Measurements from ENCODE around the gene SH3BP2. TPM values are rescaled to one million over a fixed set of nuclear protein-coding genes. Genes with fewer than 3 reads are reported as not detected.
A peak's percentile ranks its signal among the peaks of the same experiment; 100 is the strongest.

The SH3BP2 gene
- total RNA-seq, 1 donor from 2014 or later, result 32.6 TPM

DNA sequence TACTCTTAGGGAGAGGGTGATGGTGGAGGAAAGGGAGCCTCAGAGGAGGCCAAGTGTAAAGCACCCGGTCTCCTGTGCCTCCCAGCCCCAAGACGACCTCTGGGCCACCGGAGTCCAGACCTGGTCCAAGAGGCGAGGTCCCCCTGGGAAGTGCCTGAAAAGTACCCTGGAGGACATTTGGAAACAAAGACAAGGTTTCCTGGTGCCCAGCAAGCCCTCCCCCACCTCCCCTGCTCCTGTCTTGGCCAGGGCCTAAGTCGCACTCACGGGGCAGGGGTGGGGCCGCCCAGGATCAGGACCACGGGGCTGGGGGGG, 532 bp upstream of the SH3BP2 start:
- ATAC-seq, result no peak

- ATAC-seq, result peak; percentile 12
These were observed 951 bp downstream of the SH3BP2 start for GRCh38 chr4:2793586-2794485.

DNA sequence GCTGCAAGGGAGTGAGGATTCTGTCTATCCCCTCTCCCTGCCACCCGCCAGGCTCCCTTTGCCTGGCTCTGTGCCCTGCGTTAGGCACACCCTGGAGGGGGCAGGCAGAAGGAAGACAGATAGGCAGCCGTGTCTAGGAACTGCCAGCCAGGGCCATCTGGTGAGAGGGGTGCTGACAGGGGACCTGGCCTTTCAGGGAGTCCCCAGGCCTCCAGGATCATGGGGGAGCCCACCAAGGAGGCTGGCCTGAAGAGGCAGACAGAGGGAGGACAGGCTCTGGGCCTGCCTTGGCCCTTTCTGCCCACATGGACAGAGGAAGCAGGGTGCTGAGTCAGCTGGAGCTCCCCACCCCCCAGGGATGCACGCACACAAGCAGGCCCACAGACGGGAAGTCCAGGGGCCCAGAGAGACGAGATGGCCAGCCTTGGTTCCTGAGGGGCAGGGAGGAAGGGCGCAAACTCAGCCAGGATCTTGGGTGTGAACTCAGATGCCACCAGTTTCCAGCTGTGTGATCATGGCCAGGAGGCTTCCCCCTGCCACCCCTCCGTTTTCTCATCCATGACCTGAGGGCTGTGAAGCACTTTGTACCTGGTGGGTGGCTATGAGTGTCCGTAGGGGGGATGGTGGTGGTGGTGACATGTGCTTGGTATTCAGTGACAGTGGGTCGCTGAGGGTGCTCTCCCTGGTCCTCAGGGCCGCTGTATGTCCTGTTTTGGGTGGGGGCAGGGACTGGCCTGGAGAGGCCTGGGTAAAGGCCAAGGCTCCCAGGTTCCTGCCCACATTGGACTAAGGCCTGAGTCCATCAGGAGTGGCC, 1.8 kb downstream of the SH3BP2 start:
- no peak for ATAC-seq

- ATAC-seq, result no peak
These were observed 2.5 kb downstream of the SH3BP2 start for GRCh38 chr4:2795300-2795892.

DNA sequence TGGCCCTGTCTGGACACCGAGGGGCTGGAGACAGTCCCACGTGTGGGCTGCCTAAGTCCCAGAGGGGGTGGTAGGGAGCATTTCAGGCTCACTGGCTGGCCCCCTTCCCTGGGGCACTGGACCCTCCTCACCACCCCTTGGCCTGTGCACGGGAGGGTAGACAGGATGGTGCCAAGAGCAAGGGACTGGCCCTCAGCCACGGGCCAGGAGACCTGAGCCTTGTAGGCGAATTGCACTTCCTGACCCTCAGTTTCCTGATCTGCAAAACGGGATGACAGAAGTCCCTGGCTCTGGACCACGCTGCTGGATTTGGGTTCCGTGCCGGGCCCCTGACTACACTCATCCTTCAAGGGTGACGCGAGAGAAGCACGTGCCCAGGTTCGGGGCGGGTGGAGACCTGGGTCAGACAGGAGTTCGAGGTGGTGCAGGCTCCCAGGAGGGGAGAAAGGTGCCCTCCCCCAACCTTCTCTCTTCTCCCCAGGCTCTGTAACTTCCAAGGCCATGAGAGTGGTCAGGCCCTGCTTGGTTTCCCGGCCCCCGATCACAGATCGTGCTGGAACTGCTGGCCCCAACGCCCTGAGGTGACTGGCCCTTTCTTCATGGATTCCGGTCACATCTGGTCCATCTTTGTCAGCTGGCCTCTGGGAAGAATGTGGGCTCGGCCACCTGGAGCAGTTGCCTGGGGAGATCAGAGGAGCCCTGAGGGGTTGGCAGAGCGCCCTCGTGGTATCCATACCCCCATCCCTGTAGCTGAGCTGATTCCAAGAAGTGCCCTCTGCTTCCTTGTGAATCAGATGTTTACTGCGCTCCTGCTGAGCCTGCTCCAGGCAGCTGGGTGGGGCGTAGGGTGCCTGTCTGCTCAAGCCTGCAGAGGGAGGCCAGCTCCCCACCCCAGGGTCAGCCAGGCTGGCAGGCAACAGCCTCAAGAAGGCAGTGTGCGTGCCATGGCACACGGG, 3.3 kb downstream of the SH3BP2 start:
- peak; percentile 64 for ATAC-seq

GRCh38 chr4:2796849-2797544, 4.1 kb downstream of the SH3BP2 start:
- ATAC-seq, result no peak

GRCh38 chr4:2797545-2798305, 4.8 kb downstream of the SH3BP2 start:
- no peak for ATAC-seq

- ATAC-seq, result peak; percentile 77
These were observed 5.7 kb downstream of the SH3BP2 start for GRCh38 chr4:2798399-2799223.

DNA sequence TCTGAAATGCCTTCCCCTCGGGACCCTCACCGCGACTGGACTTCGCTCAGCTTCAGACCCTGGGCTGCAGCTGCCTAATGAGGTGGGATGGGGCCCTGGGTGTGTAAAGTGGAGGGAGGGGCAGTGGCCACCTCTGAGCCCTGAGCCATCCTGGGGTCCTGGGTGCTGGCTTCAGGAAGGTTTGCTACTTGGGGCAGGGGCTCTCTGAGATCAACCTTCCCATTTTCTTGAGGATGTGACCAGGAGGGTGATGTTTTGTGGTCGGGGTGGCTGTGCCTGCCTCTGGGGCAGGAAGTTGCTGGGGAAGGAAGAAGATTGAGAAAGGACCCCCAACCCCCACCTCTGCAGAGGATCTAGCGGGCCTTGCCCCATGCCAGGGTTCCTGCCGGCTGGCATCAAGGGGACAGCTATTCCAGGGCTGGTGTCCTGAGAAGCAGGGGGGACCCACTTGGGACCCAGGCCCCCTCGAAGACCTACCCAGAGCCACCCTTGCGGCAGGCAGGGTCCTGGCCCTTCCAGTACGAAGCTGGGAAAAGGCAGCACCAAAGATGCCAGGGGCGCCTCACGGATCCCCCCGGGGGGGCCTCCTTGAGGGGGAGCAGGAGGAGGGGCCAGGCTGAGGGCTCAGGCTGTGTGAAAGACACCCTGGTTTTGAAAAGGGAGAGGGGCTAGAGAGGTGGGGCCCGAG, 6.5 kb downstream of the SH3BP2 start:
- ATAC-seq, result no peak

DNA sequence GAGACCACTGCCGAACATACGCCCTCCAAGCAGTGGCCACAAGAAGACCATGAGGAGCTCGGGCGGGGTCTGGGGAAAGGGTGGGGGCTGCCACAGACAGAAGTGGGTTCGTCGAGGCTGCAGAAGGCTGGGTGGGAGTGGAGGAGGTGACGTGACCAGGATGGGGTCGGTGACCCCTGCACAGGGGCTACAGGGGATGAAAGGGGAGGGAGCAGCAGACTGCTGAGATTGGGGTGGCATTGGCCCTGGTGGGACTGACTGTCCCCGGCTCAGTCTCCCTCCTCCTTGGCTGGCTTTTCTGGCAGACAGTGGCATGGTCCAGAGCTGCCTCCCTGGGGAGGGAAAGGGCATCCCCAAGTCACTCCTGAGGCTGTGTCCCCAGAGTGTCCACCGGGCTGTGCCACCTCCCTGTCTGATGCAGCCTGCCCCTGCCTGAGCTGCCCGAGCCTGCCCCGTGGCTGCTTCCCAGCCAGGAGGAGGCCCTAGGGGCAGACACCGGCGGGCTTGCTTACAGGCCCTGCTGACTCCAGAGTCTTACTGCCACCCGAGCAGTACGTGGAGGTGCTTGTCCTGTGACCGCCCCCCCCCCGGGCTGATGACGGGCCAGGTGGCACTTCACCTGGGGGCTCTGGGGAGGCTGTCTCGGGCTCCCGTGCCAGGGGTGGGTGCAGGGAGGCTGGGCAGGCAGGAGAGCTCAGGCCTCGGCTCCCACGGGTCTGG, 7.2 kb downstream of the SH3BP2 start:
- no peak for ATAC-seq

- ATAC-seq, result no peak
These were observed 8.1 kb downstream of the SH3BP2 start for GRCh38 chr4:2800691-2801596.

DNA sequence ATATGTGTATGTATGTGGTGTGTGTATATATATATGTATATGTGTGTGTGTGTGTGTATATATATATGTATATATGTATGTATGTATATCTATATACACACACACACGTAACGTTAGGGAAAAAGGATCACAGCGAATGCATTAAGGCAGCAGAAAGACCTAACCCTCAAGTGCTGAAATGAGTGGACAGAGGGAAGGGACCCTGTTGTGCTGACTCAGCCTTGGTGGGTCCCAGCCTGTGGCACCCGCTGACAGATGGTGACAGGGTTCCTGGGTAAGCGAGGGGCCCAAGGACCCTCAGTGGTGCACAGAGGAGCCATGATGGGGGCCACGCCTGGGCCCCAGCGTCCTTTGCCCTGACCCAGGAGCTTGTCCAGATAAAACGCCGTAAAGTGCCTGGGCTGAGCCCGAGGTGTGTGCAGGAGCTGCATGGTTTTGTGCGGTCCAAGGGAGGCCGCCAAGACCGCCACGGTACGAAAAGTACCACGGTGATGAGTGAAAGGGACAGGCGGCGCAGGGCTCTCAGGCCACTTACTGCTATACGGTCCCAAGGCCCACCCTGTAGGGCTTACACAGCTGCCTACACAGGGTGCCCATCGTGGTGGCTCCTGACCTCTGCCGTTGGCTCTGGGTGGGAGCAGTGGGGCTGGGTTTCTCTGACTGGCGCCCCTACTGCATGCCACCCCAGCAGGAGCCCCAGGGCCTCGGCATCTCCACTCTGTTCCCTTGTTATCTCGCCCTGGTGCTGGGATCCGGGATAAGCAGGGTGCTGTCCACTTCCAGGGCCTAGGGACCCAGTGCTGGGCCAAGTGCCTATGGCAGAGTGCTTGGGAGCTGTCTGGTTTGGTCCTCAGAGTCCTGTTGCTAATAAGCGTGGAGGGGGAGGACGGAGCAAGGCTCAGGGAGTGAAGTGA, 10.0 kb downstream of the SH3BP2 start:
- ATAC-seq, result no peak

- ATAC-seq, result peak; percentile 69
These were observed 11.0 kb downstream of the SH3BP2 start for GRCh38 chr4:2803624-2804448.

- ATAC-seq, result no peak
These were observed 11.6 kb downstream of the SH3BP2 start for GRCh38 chr4:2804449-2804972.

DNA sequence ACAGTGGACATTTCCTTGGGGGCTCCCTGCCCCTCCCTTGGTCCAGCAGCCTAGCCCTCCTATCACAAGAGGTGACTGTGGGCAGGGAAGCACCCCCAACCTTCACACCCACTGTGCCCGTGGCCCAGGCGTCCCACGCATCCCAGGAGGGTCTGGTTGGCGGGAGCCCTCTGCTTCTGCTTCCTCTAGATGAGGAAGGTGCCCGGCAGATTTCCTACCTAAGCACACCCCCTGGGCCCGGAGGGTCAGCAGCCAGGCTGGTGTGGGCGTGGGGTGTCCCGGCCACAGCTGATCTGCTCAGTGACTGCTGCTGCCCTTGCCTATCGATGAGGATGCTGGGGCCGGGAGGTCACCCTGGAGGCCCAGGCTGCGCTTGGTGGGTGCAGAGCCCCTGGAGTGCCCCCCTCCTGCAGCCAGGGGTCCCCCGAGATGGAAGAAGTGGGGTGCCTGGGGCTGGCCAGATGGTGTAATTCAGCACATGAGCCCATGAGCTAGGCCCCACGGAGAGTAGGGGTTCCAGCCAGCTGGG, 12.2 kb downstream of the SH3BP2 start:
- no peak for ATAC-seq

Data from esophagus mucosa (tissue), 1 donor.